Type B pancreatic cell (in vitro differentiated cells): ENCODE data around the gene TRIM72. TPM values are rescaled to one million over a fixed set of nuclear protein-coding genes. Genes with fewer than 3 reads are reported as not detected.
"Not testable (repeated sequence)": the region's sequence is repeated elsewhere in the genome, so short reads cannot be mapped to it uniquely, and the experiment has no call there.

Experiments
- DNase-seq: peaks from one replicate; pipeline ENCODE4 v3.0.0; 2021; ENCODE audit warnings: mixed read lengths; ENCODE audit not compliant: unreplicated experiment; ENCODE audit errors: extremely low spot score
- H3K27ac Mint-ChIP-seq: 2 replicates; pipeline ENCODE4 v1.8.0; 2021; ENCODE audit warnings: mild to moderate bottlenecking, mixed read lengths
- H3K27me3 Mint-ChIP-seq: 2 replicates; pipeline ENCODE4 v1.8.0; 2021; ENCODE audit warnings: mixed read lengths
- H3K36me3 Mint-ChIP-seq: 2 replicates; pipeline ENCODE4 v1.8.0; 2021; ENCODE audit warnings: mixed read lengths
- H3K4me1 Mint-ChIP-seq: one replicate; pipeline ENCODE4 v1.8.0; 2021; ENCODE audit warnings: mixed read lengths; ENCODE audit not compliant: unreplicated experiment
- H3K4me3 Mint-ChIP-seq: 2 replicates; pipeline ENCODE4 v1.8.0; 2021; ENCODE audit warnings: mild to moderate bottlenecking, mixed read lengths
- H3K9me3 Mint-ChIP-seq: 2 replicates; pipeline ENCODE4 v1.8.0; 2021; ENCODE audit warnings: mixed read lengths
- CTCF ChIP-seq: fragments of 200-600 bp; sonication (generic); conservative IDR thresholded peaks from 2 replicates; pipeline ENCODE4 v1.5.0; 2021; ENCODE audit warnings: antibody characterized with exemption, mild to moderate bottlenecking
- long read RNA-seq: library from polyadenylated mRNA; unstranded; transcript quantifications from one replicate; pipeline ENCODE4 v2.0.0, GENCODE V29; 2020
- total RNA-seq: library from RNA; stranded (reverse); gene quantifications from 2 replicates; pipeline ENCODE4 v1.2.1, GENCODE V29; 2021; ENCODE audit warnings: low replicate concordance

Gene TRIM72
- 0.02 TPM in 1 of 2 replicates, not detected in the other for total RNA-seq
- long read RNA-seq: 0 reads

DNA sequence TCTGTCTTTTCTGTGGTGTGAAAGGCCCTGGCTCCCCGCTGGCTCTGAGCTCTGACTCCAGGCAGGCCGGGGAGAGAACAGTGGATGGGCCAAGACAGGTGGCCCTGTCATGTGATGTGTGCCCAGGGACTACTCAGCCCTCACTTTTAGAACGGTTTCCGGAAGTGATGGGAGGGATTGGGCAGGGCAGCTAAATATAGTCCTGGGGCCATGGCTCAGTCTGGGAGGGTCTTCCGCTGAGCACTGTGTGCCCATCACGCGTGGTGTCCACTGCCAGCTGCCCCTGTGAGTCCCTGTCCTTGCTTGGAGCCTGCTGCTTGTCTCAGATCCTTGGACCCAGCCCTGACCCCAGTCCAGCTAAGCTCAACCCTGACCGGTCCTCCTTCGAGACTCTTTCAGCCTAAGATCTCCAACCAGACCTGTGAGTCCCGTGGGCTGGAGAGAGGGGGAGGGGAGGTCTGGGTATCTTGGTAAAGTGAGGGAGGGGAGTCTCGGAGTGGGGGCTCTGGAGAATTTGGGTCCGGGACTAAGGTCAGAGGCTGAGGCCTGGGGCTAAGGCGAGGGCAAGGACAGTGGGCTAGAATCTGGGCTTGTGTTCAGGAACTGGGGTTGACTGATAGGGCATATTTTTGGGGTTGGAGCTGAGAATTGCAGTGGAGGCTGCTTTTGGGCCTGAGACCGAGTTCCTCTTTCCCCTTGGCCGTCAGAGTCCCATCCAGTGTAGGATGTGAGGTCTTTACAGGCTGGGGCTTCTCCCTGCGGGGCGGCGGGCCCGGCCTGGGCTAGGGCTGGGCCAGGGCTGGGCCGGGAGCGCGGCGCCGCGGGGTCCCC is at the start of gene TRIM72:
Gene TRIM72, plus strand, starts transcription at position 243 of the 831 bp plus-strand sequence. CDS start 620 bp downstream, outside the sequence.
- H3K4me1 Mint-ChIP-seq: peaks cover 3% of the 10 kb centered on the region
- DNase-seq: no peak
- no peaks in the 10 kb centered on the region for H3K36me3 Mint-ChIP-seq
- peaks cover 88% of the 10 kb centered on the region for H3K27me3 Mint-ChIP-seq
- no peak within 1 kb of the TSS for H3K27ac Mint-ChIP-seq
- H3K4me3 Mint-ChIP-seq: peak within 1 kb of the TSS; percentile 80
- no peak for TF ChIP-seq CTCF
- H3K9me3 Mint-ChIP-seq: no peaks in the 10 kb centered on the region

DNA sequence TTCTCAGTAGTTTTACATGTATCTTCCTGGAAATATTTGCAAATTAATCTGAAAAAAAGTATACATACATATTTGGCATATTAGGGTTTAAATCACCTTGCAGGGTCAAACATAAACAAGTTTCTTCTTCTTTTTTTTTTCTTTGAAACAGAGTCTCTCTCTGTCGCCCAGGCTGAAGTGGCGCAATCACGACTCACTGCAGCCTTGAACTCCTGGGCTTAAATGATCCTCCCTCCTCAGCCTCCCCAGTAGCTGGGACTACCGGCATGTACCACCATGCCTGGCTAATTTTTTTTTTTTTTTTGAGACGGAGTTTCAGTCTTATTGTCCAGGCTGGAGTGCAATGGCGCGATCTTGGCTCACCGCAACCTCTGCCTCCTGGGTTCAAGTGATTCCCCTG is 46.6 kb upstream of the TRIM72 start:
- Mint-ChIP-seq H3K4me1 (peaks cover 5% of the 10 kb centered on the region), H3K36me3 (no peaks in the 10 kb centered on the region), H3K27ac (no peak overlapping the region), H3K4me3 (no peak overlapping the region), H3K9me3 (no peaks in the 10 kb centered on the region), H3K27me3 (no peaks in the 10 kb centered on the region)
- no peak for TF ChIP-seq CTCF
- no peak for DNase-seq

- peaks cover 5% of the 10 kb centered on the region for H3K4me1 Mint-ChIP-seq
- no peak for TF ChIP-seq CTCF
- no peaks in the 10 kb centered on the region for H3K36me3 Mint-ChIP-seq
- H3K4me3 Mint-ChIP-seq: no peak overlapping the region
- no peaks in the 10 kb centered on the region for H3K27me3 Mint-ChIP-seq
- no peaks in the 10 kb centered on the region for H3K9me3 Mint-ChIP-seq
- no peak overlapping the region for H3K27ac Mint-ChIP-seq
- DNase-seq: no peak
Observed at GRCh38 chr16:31168848-31169247, 45.1 kb upstream of the TRIM72 start.

DNA sequence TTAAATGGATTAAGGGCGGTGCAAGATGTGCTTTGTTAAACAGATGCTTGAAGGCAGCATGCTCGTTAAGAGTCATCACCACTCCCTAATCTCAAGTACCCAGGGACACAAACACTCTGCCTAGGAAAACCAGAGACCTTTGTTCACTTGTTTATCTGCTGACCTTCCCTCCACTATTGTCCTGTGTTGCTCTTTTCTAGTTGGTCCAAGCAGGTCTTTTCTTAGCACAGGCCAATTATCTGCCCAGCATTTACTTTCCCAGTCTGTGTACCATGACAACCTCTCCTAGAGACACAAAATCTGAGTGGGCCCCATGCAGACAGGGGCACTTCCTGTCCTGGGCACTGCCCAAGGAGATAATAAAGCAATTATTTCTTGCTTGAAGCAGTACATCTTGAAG is 43.9 kb upstream of the TRIM72 start:
- peak overlapping the region; percentile 9 for H3K27ac Mint-ChIP-seq
- not testable (repeated sequence) for H3K4me1 Mint-ChIP-seq, DNase-seq, H3K36me3 Mint-ChIP-seq, H3K4me3 Mint-ChIP-seq, H3K9me3 Mint-ChIP-seq, H3K27me3 Mint-ChIP-seq

GRCh38 chr16:31177136-31177535 is 36.8 kb upstream of the TRIM72 start:
- no peak overlapping the region for H3K4me3 Mint-ChIP-seq
- no peak for DNase-seq

More at GRCh38 chr16:31177136-31177535, 36.8 kb upstream of the TRIM72 start:
- Mint-ChIP-seq H3K27ac (no peak overlapping the region), H3K9me3 (no peaks in the 10 kb centered on the region), H3K4me1 (peaks cover 9% of the 10 kb centered on the region), H3K27me3 (peaks cover 3% of the 10 kb centered on the region), H3K36me3 (peaks cover 9% of the 10 kb centered on the region)
- no peak for TF ChIP-seq CTCF
